Stimulated activated CD4-positive, alpha-beta T cell treated with anti-CD3 and anti-CD28 coated beads, Interleukin-15, amount 100 ng/mL, for 24 hours (primary cell): ENCODE measurements around the gene MEIOB.
"Not testable (repeated sequence)": the region's sequence is repeated elsewhere in the genome, so short reads cannot be mapped to it uniquely, and the experiment has no call there.

Experiments
- DNase-seq: peaks from one replicate; pipeline ENCODE4 v3.0.0-alpha.2; 2020

The MEIOB gene

GRCh38 chr16:1809281-1809801, 62.6 kb downstream of the MEIOB start:
- DNase-seq: no peak

- DNase-seq: no peak
Observed at GRCh38 chr16:1808691-1809090, 63.3 kb downstream of the MEIOB start.

GRCh38 chr16:1807626-1808025, 64.3 kb downstream of the MEIOB start:
- DNase-seq: no peak

- no peak for DNase-seq
Observed at GRCh38 chr16:1800701-1801100, 71.3 kb downstream of the MEIOB start.

GRCh38 chr16:1799263-1799662, 72.7 kb downstream of the MEIOB start:
- DNase-seq: not testable (repeated sequence)

GRCh38 chr16:1794908-1795666, 76.9 kb downstream of the MEIOB start:
- no peak for DNase-seq

- DNase-seq: no peak
Observed at GRCh38 chr16:1794221-1794871, 77.6 kb downstream of the MEIOB start.

- no peak for DNase-seq
Observed at GRCh38 chr16:1793578-1794220, 78.3 kb downstream of the MEIOB start, which contains the start of gene IGFALS. Gene IGFALS, minus strand, starts transcription at chr16:1793705. Its CDS starts 53 bp downstream, at chr16:1793652.

- DNase-seq: no peak
Observed at GRCh38 chr16:1792836-1793577, 79.0 kb downstream of the MEIOB start.

- no peak for DNase-seq
Observed at GRCh38 chr16:1791943-1792812, 79.8 kb downstream of the MEIOB start.

- DNase-seq: no peak
Observed at GRCh38 chr16:1791256-1791942, 80.6 kb downstream of the MEIOB start.

GRCh38 chr16:1790611-1791255, 81.2 kb downstream of the MEIOB start:
- peak; percentile 1 for DNase-seq

GRCh38 chr16:1790261-1790610, 81.7 kb downstream of the MEIOB start:
- no peak for DNase-seq

- peak; percentile 1 for DNase-seq
Observed at GRCh38 chr16:1789643-1790045, 82.3 kb downstream of the MEIOB start.

- peak; percentile 1 for DNase-seq
Observed at GRCh38 chr16:1788708-1789100, 83.3 kb downstream of the MEIOB start.

- DNase-seq: no peak
Observed at GRCh38 chr16:1788095-1788707, 83.8 kb downstream of the MEIOB start.

- peak; percentile 3 for DNase-seq
Observed at GRCh38 chr16:1787322-1788094, 84.5 kb downstream of the MEIOB start.

- DNase-seq: peak; percentile 1
Observed at GRCh38 chr16:1787056-1787321, 85.0 kb downstream of the MEIOB start.

- peak; percentile 1 for DNase-seq
Observed at GRCh38 chr16:1786242-1787055, 85.5 kb downstream of the MEIOB start.
